Measurements from ENCODE around the gene POU6F2. TPM values are rescaled to one million over a fixed set of nuclear protein-coding genes. Genes with fewer than 3 reads are reported as not detected.
A peak's percentile ranks its signal among the peaks of the same experiment; 100 is the strongest.

POU6F2 gene
- total RNA-seq, 1 experiment from 2014 or later: 2.9 TPM

GRCh38 chr7:39353615-39354376, 376.1 kb downstream of the POU6F2 start:
- no peaks in the 10 kb centered on the region for H3K9me3 Mint-ChIP-seq
- no peaks in the 10 kb centered on the region for H3K36me3 Mint-ChIP-seq
- peak; percentile 91 for TF ChIP-seq ZNF423 (CRISPR knock-in tag; IDR thresholded peaks at IDR 0.05)
- peak; percentile 84 for TF ChIP-seq NFE2L1 (CRISPR knock-in tag; IDR thresholded peaks at IDR 0.05)
- 0 out of 2 replicates have a peak, but pooled peaks have one; percentile 45 for TF ChIP-seq MYBL2 (CRISPR knock-in tag; IDR thresholded peaks at IDR 0.05)
- TF ChIP-seq, protein P1, sequence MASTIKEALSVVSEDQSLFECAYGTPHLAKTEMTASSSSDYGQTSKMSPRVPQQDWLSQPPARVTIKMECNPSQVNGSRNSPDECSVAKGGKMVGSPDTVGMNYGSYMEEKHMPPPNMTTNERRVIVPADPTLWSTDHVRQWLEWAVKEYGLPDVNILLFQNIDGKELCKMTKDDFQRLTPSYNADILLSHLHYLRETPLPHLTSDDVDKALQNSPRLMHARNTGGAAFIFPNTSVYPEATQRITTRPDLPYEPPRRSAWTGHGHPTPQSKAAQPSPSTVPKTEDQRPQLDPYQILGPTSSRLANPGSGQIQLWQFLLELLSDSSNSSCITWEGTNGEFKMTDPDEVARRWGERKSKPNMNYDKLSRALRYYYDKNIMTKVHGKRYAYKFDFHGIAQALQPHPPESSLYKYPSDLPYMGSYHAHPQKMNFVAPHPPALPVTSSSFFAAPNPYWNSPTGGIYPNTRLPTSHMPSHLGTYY (CRISPR knock-in tag; IDR thresholded peaks at IDR 0.05): no peak
- no peak for TF ChIP-seq ZNF232 (CRISPR knock-in tag; IDR thresholded peaks at IDR 0.05)
- TF ChIP-seq ARID4B (CRISPR knock-in tag; IDR thresholded peaks at IDR 0.05; ENCODE audit: borderline replicate concordance): 0 out of 2 replicates have a peak, but pooled peaks have one; percentile 35
- peak overlapping the region; percentile 34 for H3K4me3 Mint-ChIP-seq
- no peaks in the 10 kb centered on the region for H3K27me3 Mint-ChIP-seq (ENCODE audit: low read depth)
- H3K27ac Mint-ChIP-seq: peak overlapping the region; percentile 57
- peaks cover 58% of the 10 kb centered on the region for H3K4me1 Mint-ChIP-seq
- POLR2A ChIA-PET: interaction anchor here (0.6 kb wide), 1 partner anchor 439 kb away, joined by 3 read pairs; no protein-coding TSS in a partner anchor
- DNase-seq (ENCODE audit: low spot score): peak; percentile 68
- peak; percentile 81 for ATAC-seq
- CTCF ChIA-PET: interaction anchor here (1.2 kb wide), 1 partner anchor 1023 kb away, joined by 3 read pairs; no protein-coding TSS in a partner anchor

DNA sequence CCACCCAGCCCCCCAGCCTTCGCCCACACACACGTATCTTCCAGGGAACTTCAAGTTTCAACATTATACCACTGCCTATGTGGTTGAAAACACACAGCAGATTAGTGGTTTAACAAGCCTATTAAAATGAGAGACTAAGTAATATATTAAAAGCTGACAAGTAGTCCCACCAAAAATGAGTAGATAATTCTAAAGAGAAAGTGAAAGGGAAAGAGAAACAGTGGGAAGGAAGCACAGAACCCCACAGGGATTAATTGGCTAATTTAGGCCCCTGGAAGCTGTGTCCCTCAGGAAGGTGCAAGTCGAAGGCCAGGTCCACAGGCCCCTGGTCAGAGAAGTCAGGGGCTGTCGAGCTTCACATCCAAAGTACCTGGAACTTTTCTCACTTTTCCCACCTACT, 378.0 kb downstream of the POU6F2 start:
- TF ChIP-seq ZNF396 (CRISPR knock-in tag; IDR thresholded peaks at IDR 0.05; ENCODE audit: borderline replicate concordance) (no peak), STAT6 (CRISPR knock-in tag; conservative IDR thresholded peaks at IDR 0.05; ENCODE audit: low read depth) (no peak), MXD4 (CRISPR knock-in tag; IDR thresholded peaks at IDR 0.05; ENCODE audit: borderline replicate concordance) (no peak), ZBTB21 (CRISPR knock-in tag; IDR thresholded peaks at IDR 0.05; ENCODE audit: borderline replicate concordance) (no peak), RORB (CRISPR knock-in tag; IDR thresholded peaks at IDR 0.05) (no peak)
- TF ChIP-seq, protein P2, sequence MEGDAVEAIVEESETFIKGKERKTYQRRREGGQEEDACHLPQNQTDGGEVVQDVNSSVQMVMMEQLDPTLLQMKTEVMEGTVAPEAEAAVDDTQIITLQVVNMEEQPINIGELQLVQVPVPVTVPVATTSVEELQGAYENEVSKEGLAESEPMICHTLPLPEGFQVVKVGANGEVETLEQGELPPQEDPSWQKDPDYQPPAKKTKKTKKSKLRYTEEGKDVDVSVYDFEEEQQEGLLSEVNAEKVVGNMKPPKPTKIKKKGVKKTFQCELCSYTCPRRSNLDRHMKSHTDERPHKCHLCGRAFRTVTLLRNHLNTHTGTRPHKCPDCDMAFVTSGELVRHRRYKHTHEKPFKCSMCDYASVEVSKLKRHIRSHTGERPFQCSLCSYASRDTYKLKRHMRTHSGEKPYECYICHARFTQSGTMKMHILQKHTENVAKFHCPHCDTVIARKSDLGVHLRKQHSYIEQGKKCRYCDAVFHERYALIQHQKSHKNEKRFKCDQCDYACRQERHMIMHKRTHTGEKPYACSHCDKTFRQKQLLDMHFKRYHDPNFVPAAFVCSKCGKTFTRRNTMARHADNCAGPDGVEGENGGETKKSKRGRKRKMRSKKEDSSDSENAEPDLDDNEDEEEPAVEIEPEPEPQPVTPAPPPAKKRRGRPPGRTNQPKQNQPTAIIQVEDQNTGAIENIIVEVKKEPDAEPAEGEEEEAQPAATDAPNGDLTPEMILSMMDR (IDR thresholded peaks at IDR 0.05): no peak
- TF ChIP-seq, protein P3, sequence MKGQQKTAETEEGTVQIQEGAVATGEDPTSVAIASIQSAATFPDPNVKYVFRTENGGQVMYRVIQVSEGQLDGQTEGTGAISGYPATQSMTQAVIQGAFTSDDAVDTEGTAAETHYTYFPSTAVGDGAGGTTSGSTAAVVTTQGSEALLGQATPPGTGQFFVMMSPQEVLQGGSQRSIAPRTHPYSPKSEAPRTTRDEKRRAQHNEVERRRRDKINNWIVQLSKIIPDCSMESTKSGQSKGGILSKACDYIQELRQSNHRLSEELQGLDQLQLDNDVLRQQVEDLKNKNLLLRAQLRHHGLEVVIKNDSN (CRISPR knock-in tag; IDR thresholded peaks at IDR 0.05): no peak
- TF ChIP-seq, protein P4, sequence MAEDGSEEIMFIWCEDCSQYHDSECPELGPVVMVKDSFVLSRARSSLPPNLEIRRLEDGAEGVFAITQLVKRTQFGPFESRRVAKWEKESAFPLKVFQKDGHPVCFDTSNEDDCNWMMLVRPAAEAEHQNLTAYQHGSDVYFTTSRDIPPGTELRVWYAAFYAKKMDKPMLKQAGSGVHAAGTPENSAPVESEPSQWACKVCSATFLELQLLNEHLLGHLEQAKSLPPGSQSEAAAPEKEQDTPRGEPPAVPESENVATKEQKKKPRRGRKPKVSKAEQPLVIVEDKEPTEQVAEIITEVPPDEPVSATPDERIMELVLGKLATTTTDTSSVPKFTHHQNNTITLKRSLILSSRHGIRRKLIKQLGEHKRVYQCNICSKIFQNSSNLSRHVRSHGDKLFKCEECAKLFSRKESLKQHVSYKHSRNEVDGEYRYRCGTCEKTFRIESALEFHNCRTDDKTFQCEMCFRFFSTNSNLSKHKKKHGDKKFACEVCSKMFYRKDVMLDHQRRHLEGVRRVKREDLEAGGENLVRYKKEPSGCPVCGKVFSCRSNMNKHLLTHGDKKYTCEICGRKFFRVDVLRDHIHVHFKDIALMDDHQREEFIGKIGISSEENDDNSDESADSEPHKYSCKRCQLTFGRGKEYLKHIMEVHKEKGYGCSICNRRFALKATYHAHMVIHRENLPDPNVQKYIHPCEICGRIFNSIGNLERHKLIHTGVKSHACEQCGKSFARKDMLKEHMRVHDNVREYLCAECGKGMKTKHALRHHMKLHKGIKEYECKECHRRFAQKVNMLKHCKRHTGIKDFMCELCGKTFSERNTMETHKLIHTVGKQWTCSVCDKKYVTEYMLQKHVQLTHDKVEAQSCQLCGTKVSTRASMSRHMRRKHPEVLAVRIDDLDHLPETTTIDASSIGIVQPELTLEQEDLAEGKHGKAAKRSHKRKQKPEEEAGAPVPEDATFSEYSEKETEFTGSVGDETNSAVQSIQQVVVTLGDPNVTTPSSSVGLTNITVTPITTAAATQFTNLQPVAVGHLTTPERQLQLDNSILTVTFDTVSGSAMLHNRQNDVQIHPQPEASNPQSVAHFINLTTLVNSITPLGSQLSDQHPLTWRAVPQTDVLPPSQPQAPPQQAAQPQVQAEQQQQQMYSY (CRISPR knock-in tag; IDR thresholded peaks at IDR 0.05): no peak
- POLR2A ChIA-PET: no interaction called here
- Mint-ChIP-seq H3K27me3 (ENCODE audit: low read depth) (no peaks in the 10 kb centered on the region), H3K9me3 (no peaks in the 10 kb centered on the region), H3K27ac (no peak overlapping the region), H3K4me3 (no peak overlapping the region), H3K4me1 (peaks cover 54% of the 10 kb centered on the region), H3K36me3 (no peaks in the 10 kb centered on the region)
- ATAC-seq: no peak
- CTCF ChIA-PET: interaction anchor here (0.6 kb wide), 1 partner anchor 365 kb away, joined by 4 read pairs; no protein-coding TSS in a partner anchor
- DNase-seq (ENCODE audit: low spot score): no peak
